Measurements from ENCODE around the gene ZNF443.
"Not testable (repeated sequence)": the region's sequence is repeated elsewhere in the genome, so short reads cannot be mapped to it uniquely, and the experiment has no call there.

ZNF443 gene

DNA sequence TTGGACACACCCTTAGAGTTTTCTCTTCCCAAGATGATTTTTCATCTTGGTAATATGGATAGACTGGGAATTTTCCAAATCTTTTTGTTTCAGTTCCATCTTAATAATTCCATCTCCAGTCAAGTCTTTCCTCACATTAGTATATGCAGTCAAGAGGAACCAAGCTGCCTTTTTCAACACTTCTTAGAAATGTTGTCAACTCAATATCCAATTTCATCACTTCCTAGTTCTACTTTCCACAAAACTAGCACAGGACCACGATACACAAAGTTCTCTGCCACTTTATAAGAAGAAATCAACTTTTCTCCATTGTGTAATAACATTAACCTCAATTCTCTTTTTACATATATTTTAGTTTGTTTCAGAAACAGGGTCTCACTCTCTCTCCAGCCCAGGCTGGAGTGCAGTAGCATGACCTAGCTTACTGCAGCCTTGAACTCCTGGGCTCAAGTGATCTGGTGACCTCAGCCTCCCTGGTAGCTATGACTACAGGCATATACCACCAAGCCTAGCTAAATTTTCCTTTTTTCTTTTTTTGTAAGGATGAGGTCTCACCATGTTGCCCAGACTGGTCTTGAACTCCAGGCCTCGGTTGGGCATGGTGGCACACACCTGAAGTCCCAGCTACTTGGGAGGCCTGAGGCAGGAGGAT lies 15.5 kb downstream of the ZNF443 start:
- DNase-seq (ENCODE audit: low read depth in 1 of 2, low spot score in 1 of 2), result no peak

DNA sequence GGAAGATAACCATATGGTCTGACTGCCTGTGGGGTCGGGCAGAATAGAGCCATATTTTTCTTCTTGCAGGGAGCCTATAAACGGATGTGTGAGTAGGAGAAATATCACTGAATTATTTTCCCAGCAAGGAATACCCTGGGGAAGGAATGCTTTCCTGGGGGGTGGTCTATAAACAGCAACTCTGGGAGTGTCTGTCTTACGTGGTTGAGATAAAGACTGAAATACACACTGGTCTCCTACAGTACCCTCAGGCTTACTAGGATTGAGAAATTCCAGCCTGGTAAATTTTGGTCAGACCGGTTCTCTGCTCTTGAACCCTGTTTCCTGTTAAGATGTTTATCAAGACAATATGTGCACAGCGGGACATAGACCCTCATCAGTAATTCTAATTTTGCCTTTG lies 23.5 kb downstream of the ZNF443 start:
- not testable (repeated sequence) for DNase-seq (ENCODE audit: low read depth in 1 of 2, low spot score in 1 of 2)

DNA sequence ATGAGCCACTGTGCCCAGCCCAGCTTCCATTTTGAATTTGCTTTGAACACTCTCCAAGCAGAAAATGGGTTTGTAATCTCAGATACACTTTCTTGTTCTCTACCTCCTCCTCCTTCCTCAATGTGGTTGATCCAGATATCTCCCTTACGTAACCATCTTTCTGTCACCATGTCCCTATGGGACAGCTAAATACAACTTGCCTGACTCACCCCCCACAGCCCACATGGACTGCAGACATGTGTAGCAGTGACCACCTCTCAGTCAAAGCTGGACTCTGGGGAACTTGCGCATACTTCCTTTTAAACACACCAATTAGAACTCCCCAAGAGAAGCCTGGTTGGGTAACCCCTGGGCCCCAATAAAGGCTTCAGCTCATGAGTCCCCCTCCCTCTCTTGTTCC lies 28.9 kb downstream of the ZNF443 start:
- DNase-seq (ENCODE audit: low read depth in 1 of 2, low spot score in 1 of 2), result no peak

GRCh38 chr19:12400633-12401502 lies 40.0 kb downstream of the ZNF443 start, which contains the start of gene ZNF799:
Gene ZNF799, minus strand, starts transcription at chr19:12401271. Its CDS starts 201 bp downstream, at chr19:12401070.
- peak; percentile 63 to 88 for DNase-seq (ENCODE audit: low read depth in 1 of 2, low spot score in 1 of 2)

- DNase-seq (ENCODE audit: low read depth in 1 of 2, low spot score in 1 of 2), result peak in 1 of 2 donors; percentile 1
Measured at GRCh38 chr19:12399901-12400632, 40.8 kb downstream of the ZNF443 start.

DNA sequence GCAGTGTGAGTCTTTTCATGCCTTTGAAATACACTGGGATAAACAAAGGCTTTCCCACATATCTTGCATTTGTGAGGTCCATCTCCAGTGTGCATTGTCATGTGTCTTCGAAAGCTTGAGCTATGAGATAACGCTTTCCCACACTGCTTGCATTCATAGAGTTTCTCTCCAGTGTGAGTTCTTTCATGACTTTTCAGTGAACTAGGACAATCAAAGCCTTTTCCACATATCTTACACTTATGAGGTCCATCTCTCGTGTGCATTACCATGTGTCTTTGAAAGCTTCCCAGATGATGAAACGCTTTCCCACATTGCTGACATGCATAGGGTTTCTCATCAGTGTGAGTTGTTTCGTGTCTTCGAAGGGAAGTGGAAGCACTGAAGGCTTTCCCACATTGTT lies 49.7 kb downstream of the ZNF443 start:
- not testable (repeated sequence) for DNase-seq (ENCODE audit: low read depth in 1 of 2, low spot score in 1 of 2)

DNA sequence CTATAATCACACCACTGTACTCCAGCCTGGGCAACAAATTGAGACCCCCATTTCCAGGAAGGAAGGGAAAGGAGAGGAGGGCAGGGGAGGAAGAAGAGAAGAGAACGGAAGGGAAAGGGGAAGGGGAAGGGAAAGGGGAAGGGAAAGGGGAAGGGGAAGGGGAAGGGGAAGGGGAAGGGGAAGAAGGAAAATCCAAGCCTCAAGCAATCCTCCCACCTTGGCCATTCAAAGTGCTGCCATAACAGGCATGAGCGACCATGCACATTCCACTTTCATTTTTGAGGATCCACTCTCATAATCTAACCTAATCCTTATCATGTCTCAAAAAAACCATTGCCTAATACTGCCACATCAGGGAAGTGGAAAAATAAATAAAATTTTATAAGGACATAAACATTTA lies 54.5 kb downstream of the ZNF443 start:
- DNase-seq (ENCODE audit: low read depth in 1 of 2, low spot score in 1 of 2), result not testable (repeated sequence)

DNA sequence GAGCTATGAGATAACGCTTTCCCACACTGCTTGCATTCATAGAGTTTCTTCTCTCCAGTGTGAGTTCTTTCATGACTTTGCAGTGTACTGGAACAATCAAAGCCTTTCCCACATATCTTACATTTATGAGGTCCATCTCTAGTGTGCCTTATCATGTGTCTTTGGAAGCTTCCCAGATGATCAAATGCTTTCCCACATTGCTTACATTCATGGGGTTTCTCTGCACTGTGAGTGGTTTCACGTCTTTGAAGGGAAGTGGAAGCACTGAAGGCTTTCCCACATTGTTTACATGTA lies 60.4 kb downstream of the ZNF443 start:
- no peak for DNase-seq (ENCODE audit: low read depth in 1 of 2, low spot score in 1 of 2)

DNA sequence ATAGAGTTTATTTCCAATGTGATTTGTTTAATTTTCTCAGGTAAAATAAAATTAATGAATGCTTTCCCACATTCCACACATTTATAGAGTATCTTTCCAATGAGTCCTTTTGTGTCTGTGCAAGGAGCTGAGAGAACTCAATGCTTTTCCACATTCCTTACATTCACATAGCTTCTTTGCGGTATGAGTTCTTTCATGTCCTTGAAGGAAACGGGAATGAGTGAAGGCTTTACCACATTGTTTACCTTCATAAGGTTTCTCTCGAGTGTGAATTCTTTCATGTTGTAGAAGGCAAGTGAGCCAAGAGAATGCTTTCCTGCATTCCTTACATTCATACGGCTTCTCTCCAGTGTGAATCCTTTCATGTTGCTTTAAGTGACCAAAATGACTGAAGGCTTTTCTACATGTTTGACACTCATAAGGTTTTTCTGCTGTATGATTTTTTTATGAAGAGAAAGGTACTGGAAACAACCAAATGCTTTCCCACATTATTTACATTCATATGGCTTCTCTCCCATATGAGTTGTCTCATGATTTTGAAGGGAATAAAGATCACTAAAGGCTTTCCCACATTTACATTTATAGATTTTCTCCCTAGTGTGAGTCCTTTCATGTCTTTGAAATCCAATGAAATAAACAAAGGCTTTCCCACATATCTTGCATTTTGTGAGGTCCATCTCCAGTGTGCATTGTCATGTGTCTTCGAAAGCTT lies 60.9 kb downstream of the ZNF443 start:
- DNase-seq (ENCODE audit: low read depth in 1 of 2, low spot score in 1 of 2), result no peak

All from activated CD4-positive, alpha-beta T cell treated with anti-CD3 and anti-CD28 coated beads, Interleukin-2, amount 50 U/mL, for 24 hours (primary cell).